ENCODE measurements around the gene RFX8.
"Not testable (repeated sequence)": the region's sequence is repeated elsewhere in the genome, so short reads cannot be mapped to it uniquely, and the experiment has no call there.

The RFX8 gene

DNA sequence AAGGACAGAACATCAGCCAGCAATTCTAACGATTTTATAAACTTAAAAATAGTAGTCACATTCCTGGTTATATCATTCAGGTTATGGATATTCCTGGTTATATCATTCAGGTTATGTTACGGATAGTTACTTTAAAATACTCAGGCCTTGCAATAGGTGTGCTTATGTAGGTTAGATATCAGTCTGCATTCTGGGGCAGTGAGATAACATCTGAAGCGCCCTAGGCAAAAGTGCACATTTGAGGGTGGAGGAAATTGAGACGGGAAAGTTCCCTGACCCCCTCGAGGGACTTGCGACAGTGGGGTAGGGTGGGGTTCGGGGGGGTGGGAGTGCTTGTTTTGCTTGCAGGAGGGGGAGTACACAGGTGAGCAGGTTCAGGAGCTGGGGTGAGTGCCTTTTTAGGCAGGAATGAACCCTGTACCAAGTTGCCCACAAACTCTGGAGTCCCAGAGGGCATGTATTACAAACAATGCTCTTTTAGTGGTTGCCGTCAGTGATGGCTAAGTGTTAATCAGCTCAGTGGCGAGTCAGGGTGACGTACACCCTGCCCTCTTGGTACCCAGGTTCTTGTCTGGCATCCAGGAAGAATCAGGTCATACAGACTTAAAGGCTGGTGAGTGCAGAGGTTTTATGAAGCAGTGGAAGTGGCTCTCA lies 119.4 kb downstream of the RFX8 start:
- no peak overlapping the region for H3K4me3 ChIP-seq (ENCODE audit: low read length)
- H3K4me1 ChIP-seq (ENCODE audit: control insufficient read depth, insufficient read depth, low read length): no peaks in the 10 kb centered on the region
- H3K27me3 ChIP-seq (ENCODE audit: control insufficient read depth, insufficient read depth, low read length): no peaks in the 10 kb centered on the region
- no CpG with 5 or more reads among the region's 10 CpGs for WGBS (ENCODE audit: insufficient coverage, insufficient read length)
- no peaks in the 10 kb centered on the region for H3K36me3 ChIP-seq (ENCODE audit: control insufficient read depth, insufficient read depth, low read length)
- H3K27ac ChIP-seq (ENCODE audit: low read length): no peak overlapping the region
- H3K9me3 ChIP-seq (ENCODE audit: control insufficient read depth, insufficient read depth, low read length): no peaks in the 10 kb centered on the region
- DNase-seq (ENCODE audit: low read depth, low spot score): no peak

DNA sequence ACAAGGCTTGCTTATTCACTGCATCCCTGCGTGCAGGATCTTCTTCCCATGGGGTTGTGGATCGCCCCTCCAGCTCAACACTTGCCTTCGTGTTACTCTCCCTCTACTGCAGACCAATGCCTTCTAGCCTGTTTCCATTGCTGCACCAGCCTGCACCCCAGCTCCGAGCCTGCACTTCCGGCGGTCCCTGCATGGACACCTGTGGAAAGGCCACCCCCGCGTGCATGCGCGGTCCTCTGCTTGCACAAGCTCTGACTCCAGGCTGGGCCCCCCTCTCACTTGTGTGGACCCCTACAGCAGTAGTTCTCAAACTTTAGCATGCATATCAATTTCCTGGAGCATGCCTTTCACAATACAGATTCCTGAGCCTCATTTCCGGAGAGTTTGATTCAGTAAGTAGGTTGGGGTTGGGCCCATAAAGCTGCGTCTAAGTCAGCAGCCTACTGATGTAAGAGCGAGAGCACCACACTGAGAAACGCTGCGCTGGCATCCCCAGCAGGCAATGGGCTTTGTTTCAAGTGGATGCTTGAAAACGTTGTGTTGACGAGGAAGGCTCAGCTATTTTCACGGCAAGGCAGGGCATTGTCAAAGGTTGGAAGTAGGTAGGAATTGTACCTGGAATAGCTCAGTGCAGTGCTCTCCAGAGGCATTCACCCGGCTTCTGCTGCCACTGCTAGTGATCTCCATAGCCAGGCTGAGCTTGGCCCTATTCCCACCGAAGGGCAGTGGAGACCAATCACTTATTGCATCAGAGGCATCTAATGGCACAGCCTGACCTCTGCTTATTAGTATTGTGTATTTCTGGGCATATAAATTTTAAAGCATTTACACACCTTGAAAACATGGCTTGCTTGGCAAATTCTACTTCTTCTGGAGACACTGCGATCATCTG lies 120.2 kb downstream of the RFX8 start:
- WGBS (ENCODE audit: insufficient coverage, insufficient read length): no CpG with 5 or more reads among the region's 21 CpGs
- H3K4me3 ChIP-seq (ENCODE audit: low read length): no peak overlapping the region
- no peaks in the 10 kb centered on the region for H3K9me3 ChIP-seq (ENCODE audit: control insufficient read depth, insufficient read depth, low read length)
- no peaks in the 10 kb centered on the region for H3K4me1 ChIP-seq (ENCODE audit: control insufficient read depth, insufficient read depth, low read length)
- no peak for DNase-seq (ENCODE audit: low read depth, low spot score)
- H3K36me3 ChIP-seq (ENCODE audit: control insufficient read depth, insufficient read depth, low read length): no peaks in the 10 kb centered on the region
- no peaks in the 10 kb centered on the region for H3K27me3 ChIP-seq (ENCODE audit: control insufficient read depth, insufficient read depth, low read length)
- H3K27ac ChIP-seq (ENCODE audit: low read length): no peak overlapping the region

DNA sequence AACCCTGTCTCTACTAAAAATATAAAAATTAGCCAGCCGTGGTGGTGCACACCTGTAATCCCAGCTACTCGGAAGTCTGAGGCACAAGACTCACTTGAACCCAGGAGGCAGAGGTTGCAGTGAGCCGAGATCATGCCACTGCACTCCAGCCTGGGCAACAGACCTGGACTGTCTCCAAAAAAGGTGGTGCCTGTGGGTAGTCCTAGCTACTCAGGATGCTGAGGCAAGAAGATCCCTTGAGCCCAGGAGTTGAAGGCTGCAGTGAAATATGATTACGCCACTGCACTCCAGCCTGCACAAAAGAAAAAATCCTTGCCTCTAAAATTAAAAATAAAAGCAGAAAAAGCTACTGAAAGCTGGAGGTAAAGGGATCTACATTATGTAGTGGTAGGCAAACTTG lies 122.3 kb downstream of the RFX8 start:
- DNase-seq (ENCODE audit: low read depth, low spot score); H3K4me3 ChIP-seq (ENCODE audit: low read length); H3K27me3 ChIP-seq (ENCODE audit: control insufficient read depth, insufficient read depth, low read length); H3K27ac ChIP-seq (ENCODE audit: low read length); H3K9me3 ChIP-seq (ENCODE audit: control insufficient read depth, insufficient read depth, low read length); H3K4me1 ChIP-seq (ENCODE audit: control insufficient read depth, insufficient read depth, low read length); H3K36me3 ChIP-seq (ENCODE audit: control insufficient read depth, insufficient read depth, low read length): not testable (repeated sequence)
- WGBS (ENCODE audit: insufficient coverage, insufficient read length): no CpG with 5 or more reads among the region's 4 CpGs

DNA sequence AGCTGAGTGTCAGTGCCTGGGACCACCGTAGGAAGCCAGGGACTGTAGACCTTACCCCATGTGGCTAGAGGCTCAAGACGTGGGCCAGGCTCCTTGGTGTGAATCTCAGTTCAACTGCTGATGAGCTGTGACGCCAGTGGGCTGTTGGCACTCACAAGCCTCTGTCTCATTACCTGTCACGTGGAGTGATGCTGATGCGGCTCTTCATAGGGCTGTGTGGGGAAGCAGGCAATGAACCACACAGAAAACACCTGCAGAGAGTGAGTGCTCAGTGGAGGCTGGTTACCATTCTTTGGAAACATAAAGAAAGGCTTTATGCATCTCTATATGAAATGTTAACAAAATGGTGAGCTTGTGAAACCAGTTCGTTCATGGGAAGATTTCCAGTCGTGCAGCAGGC lies 123.7 kb downstream of the RFX8 start:
- Histone ChIP-seq H3K27me3 (ENCODE audit: control insufficient read depth, insufficient read depth, low read length) (no peaks in the 10 kb centered on the region), H3K36me3 (ENCODE audit: control insufficient read depth, insufficient read depth, low read length) (no peaks in the 10 kb centered on the region), H3K4me3 (ENCODE audit: low read length) (no peak overlapping the region), H3K4me1 (ENCODE audit: control insufficient read depth, insufficient read depth, low read length) (no peaks in the 10 kb centered on the region), H3K27ac (ENCODE audit: low read length) (no peak overlapping the region), H3K9me3 (ENCODE audit: control insufficient read depth, insufficient read depth, low read length) (no peaks in the 10 kb centered on the region)
- no peak for DNase-seq (ENCODE audit: low read depth, low spot score)
- WGBS (ENCODE audit: insufficient coverage, insufficient read length): no CpG with 5 or more reads among the region's 7 CpGs

DNA sequence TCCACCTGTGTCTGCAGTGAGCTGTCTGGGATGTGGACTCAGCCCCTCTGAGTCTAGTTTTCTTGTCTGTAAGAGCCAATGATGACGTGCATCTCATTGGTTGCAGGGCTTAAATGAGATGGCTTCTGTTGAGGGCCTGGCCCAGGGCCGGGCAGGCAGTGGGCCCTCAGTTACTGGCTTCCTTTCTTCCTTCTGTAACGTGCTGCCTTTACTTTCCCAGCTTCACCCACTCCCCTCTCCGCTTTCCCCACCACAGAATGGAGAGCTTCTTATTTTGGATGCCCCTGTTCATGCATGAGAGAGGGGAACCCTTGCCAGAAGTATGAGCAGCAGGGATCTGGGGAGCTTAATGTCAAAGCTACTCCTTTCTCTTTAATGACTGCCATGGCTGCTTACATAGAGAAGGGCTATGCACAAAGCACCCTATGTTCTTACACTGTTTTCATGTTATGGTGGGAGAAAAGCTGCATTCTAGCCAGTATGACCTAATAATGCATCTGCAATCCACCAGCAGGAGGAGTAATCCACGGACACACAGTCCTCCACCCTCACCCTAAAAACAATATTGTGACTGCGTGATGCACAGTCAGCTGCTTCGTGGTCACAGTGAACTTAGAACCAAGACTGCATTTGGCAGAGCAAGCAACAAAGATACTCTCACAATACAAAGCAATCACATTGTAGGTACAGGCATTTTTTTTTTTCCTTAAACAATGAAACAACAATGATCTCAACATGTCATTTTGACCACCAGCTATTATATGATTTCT lies 124.8 kb downstream of the RFX8 start:
- no peaks in the 10 kb centered on the region for H3K36me3 ChIP-seq (ENCODE audit: control insufficient read depth, insufficient read depth, low read length)
- no peaks in the 10 kb centered on the region for H3K9me3 ChIP-seq (ENCODE audit: control insufficient read depth, insufficient read depth, low read length)
- H3K27me3 ChIP-seq (ENCODE audit: control insufficient read depth, insufficient read depth, low read length): no peaks in the 10 kb centered on the region
- no peaks in the 10 kb centered on the region for H3K4me1 ChIP-seq (ENCODE audit: control insufficient read depth, insufficient read depth, low read length)
- DNase-seq (ENCODE audit: low read depth, low spot score): no peak
- H3K4me3 ChIP-seq (ENCODE audit: low read length): no peak overlapping the region
- WGBS (ENCODE audit: insufficient coverage, insufficient read length): no CpG with 5 or more reads among the region's 7 CpGs
- H3K27ac ChIP-seq (ENCODE audit: low read length): no peak overlapping the region

DNA sequence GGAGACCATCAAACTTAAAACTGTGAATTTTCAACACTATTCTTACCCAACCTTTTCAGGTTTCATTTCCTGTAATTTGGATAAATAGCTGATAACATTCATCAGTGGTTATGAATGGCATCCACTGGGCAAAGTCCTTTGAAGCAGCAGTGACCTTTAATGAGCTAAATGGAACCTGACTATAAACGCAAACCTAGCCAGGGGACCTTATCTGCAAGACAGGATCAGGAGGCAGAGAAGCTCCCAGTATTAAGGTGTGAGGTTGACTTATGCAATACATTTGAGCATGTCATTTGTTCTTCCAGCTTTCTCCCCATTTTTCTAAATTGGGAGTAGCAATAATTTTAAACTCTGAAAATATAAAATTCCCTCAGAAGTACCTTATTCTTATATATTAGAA lies 126.0 kb downstream of the RFX8 start:
- Histone ChIP-seq H3K27ac (ENCODE audit: low read length) (no peak overlapping the region), H3K36me3 (ENCODE audit: control insufficient read depth, insufficient read depth, low read length) (no peaks in the 10 kb centered on the region), H3K27me3 (ENCODE audit: control insufficient read depth, insufficient read depth, low read length) (no peaks in the 10 kb centered on the region), H3K9me3 (ENCODE audit: control insufficient read depth, insufficient read depth, low read length) (no peaks in the 10 kb centered on the region), H3K4me3 (ENCODE audit: low read length) (no peak overlapping the region), H3K4me1 (ENCODE audit: control insufficient read depth, insufficient read depth, low read length) (0 out of 2 replicates have a peak, but pooled peaks cover 2% of the 10 kb centered on the region)
- no CpG with 5 or more reads among the region's 1 CpG for WGBS (ENCODE audit: insufficient coverage, insufficient read length)
- DNase-seq (ENCODE audit: low read depth, low spot score): no peak

Data from iPS DF 6.9 (cell line).